OCI-LY3 (cell line): Measurements from ENCODE around the gene FAM53A.

Experiments used
- H2AFZ ChIP-seq: fragments of 200-600, 300-600 bp; shearing (Covaris generic); 2 replicates; pipeline ENCODE4 v1.6.0; 2014; ENCODE audit warnings: antibody characterized with exemption, low read depth, low read length
- H3K27ac ChIP-seq: fragments of 200-600, 300-600 bp; sonication (generic); 2 replicates; pipeline ENCODE4 v1.5.1; 2014; ENCODE audit warnings: mild to moderate bottlenecking, low read length, moderate library complexity, mixed read lengths
- H3K27me3 ChIP-seq: fragments of 200-600, 300-600 bp; sonication (generic); 2 replicates; pipeline ENCODE4 v1.6.1; 2014; ENCODE audit warnings: low read depth, low read length, mixed read lengths
- H3K36me3 ChIP-seq: fragments of 200-600, 300-600 bp; sonication (generic); replicated peaks from 2 replicates; pipeline ENCODE3; 2014; ENCODE audit warnings: low read depth, low read length, mixed read lengths
- H3K4me1 ChIP-seq: fragments of 300-600, 200-600 bp; sonication (generic); 2 replicates; pipeline ENCODE4 v1.6.1; 2014; ENCODE audit warnings: low read length, mixed read lengths
- H3K4me2 ChIP-seq: fragments of 200-600, 300-600 bp; sonication (generic); 2 replicates; pipeline ENCODE4 v1.6.1; 2014; ENCODE audit warnings: low read length, mixed read lengths
- H3K4me3 ChIP-seq: fragments of 300-600, 200-600 bp; sonication (generic); 2 replicates; pipeline ENCODE4 v1.5.1; 2014; ENCODE audit warnings: antibody characterized with exemption, mild to moderate bottlenecking, low read length, moderate library complexity
- H3K79me2 ChIP-seq: fragments of 300-600, 200-600 bp; shearing (Covaris generic); 2 replicates; pipeline ENCODE4 v1.6.1; 2014; ENCODE audit warnings: mild to moderate bottlenecking, low read length, mixed read lengths
- H3K9ac ChIP-seq: fragments of 300-600, 200-600 bp; shearing (Covaris generic); 2 replicates; pipeline ENCODE4 v1.6.0; 2014; ENCODE audit warnings: mild to moderate bottlenecking, low read length, moderate library complexity
- H3K9me3 ChIP-seq: fragments of 200-600, 300-600 bp; shearing (Covaris generic); 2 replicates; pipeline ENCODE4 v1.6.1; 2014; ENCODE audit warnings: low read length, mixed read lengths; ENCODE audit not compliant: insufficient read depth
- H4K20me1 ChIP-seq: fragments of 200-600, 300-600 bp; sonication (generic); 2 replicates; pipeline ENCODE4 v1.6.1; 2016; ENCODE audit warnings: low read length, mixed read lengths; ENCODE audit not compliant: insufficient read depth
- CTCF ChIP-seq: fragments of 200-600, 300-600 bp; sonication (generic); IDR thresholded peaks from 2 replicates; pipeline ENCODE4 v1.5.1; 2014; ENCODE audit warnings: antibody characterized with exemption, low read length, low read depth
- EZH2phosphoT487 ChIP-seq: fragments of 200-600 bp; shearing (Covaris generic); IDR thresholded peaks from 2 replicates; pipeline ENCODE4 v1.6.1; 2018; ENCODE audit warnings: antibody characterized with exemption, mixed run types, low read depth

Gene FAM53A

GRCh38 chr4:1622238-1622637 lies 61.9 kb downstream of the FAM53A start:
- TF ChIP-seq CTCF = no peak
- TF ChIP-seq EZH2phosphoT487 = no peak
- H3K4me3 ChIP-seq = no peak overlapping the region
- H3K79me2 ChIP-seq = no peaks in the 10 kb centered on the region
- H3K4me1 ChIP-seq = no peaks in the 10 kb centered on the region
- H3K27ac ChIP-seq = no peak overlapping the region
- H3K9ac ChIP-seq = no peak overlapping the region
- H2AFZ ChIP-seq = no peak overlapping the region
- no peak overlapping the region for H3K4me2 ChIP-seq
- no peaks in the 10 kb centered on the region for H3K36me3 ChIP-seq
- H3K9me3 ChIP-seq = no peaks in the 10 kb centered on the region
- no peaks in the 10 kb centered on the region for H4K20me1 ChIP-seq
- no peaks in the 10 kb centered on the region for H3K27me3 ChIP-seq

- TF ChIP-seq CTCF (no peak), EZH2phosphoT487 (no peak)
- Histone ChIP-seq H3K27me3 (no peaks in the 10 kb centered on the region), H3K9ac (no peak overlapping the region), H3K4me3 (no peak overlapping the region), H4K20me1 (no peaks in the 10 kb centered on the region), H2AFZ (no peak overlapping the region), H3K27ac (no peak overlapping the region), H3K36me3 (no peaks in the 10 kb centered on the region), H3K9me3 (no peaks in the 10 kb centered on the region), H3K4me2 (no peak overlapping the region), H3K4me1 (no peaks in the 10 kb centered on the region), H3K79me2 (no peaks in the 10 kb centered on the region)
These were observed 62.6 kb downstream of the FAM53A start for GRCh38 chr4:1621526-1621925.

GRCh38 chr4:1619151-1619672 lies 64.9 kb downstream of the FAM53A start:
- Histone ChIP-seq H3K9me3 (no peaks in the 10 kb centered on the region), H3K36me3 (no peaks in the 10 kb centered on the region), H3K27me3 (no peaks in the 10 kb centered on the region), H3K79me2 (no peaks in the 10 kb centered on the region), H4K20me1 (no peaks in the 10 kb centered on the region), H3K4me1 (no peaks in the 10 kb centered on the region), H3K4me2 (no peak overlapping the region), H3K4me3 (no peak overlapping the region), H3K9ac (no peak overlapping the region), H2AFZ (no peak overlapping the region), H3K27ac (no peak overlapping the region)
- TF ChIP-seq CTCF (no peak), EZH2phosphoT487 (no peak)

- H3K4me1 ChIP-seq = no peaks in the 10 kb centered on the region
- no peak overlapping the region for H3K4me2 ChIP-seq
These were observed 65.7 kb downstream of the FAM53A start for GRCh38 chr4:1618438-1618837.

More at GRCh38 chr4:1618438-1618837, 65.7 kb downstream of the FAM53A start:
- H3K4me3 ChIP-seq = no peak overlapping the region
- no peaks in the 10 kb centered on the region for H4K20me1 ChIP-seq
- no peak overlapping the region for H3K27ac ChIP-seq
- H2AFZ ChIP-seq = no peak overlapping the region
- H3K9ac ChIP-seq = no peak overlapping the region
- H3K27me3 ChIP-seq = no peaks in the 10 kb centered on the region
- H3K36me3 ChIP-seq = no peaks in the 10 kb centered on the region
- TF ChIP-seq CTCF (no peak), EZH2phosphoT487 (no peak)
- H3K9me3 ChIP-seq = no peaks in the 10 kb centered on the region
- no peaks in the 10 kb centered on the region for H3K79me2 ChIP-seq
